GM18861 (cell line): Measurements from ENCODE around the gene LYPLAL1.
A peak's percentile ranks its signal among the peaks of the same experiment; 100 is the strongest.
"Not testable (repeated sequence)": the region's sequence is repeated elsewhere in the genome, so short reads cannot be mapped to it uniquely, and the experiment has no call there.

Experiments
- ATAC-seq: cut with Tn5 transposase; IDR thresholded peaks from one replicate; pipeline ENCODE4 v1.9.1; 2021; ENCODE audit not compliant: unreplicated experiment

The LYPLAL1 gene

GRCh38 chr1:219161371-219161770 lies 12.3 kb upstream of the LYPLAL1 start:
- ATAC-seq = no peak

GRCh38 chr1:219163401-219163954 lies 10.2 kb upstream of the LYPLAL1 start:
- no peak for ATAC-seq

- ATAC-seq = no peak
Measured at GRCh38 chr1:219171192-219171935, 2.3 kb upstream of the LYPLAL1 start.

GRCh38 chr1:219172821-219173220 lies 857 bp upstream of the LYPLAL1 start:
- ATAC-seq = no peak

GRCh38 chr1:219173434-219173757 lies 282 bp upstream of the LYPLAL1 start:
- ATAC-seq = peak; percentile 52

- ATAC-seq = peak; percentile 31
Measured at GRCh38 chr1:219174460-219175211, 958 bp downstream of the LYPLAL1 start.

- ATAC-seq = no peak
Measured at GRCh38 chr1:219175212-219175564, 1.5 kb downstream of the LYPLAL1 start.

GRCh38 chr1:219176168-219176567 lies 2.5 kb downstream of the LYPLAL1 start:
- no peak for ATAC-seq

- ATAC-seq = peak; percentile 32
Measured at GRCh38 chr1:219177363-219177762, 3.7 kb downstream of the LYPLAL1 start.

- no peak for ATAC-seq
Measured at GRCh38 chr1:219177940-219178339, 4.3 kb downstream of the LYPLAL1 start.

GRCh38 chr1:219179293-219179692 lies 5.6 kb downstream of the LYPLAL1 start:
- no peak for ATAC-seq

GRCh38 chr1:219184337-219184736 lies 10.7 kb downstream of the LYPLAL1 start:
- no peak for ATAC-seq

GRCh38 chr1:219185486-219186117 lies 11.9 kb downstream of the LYPLAL1 start:
- no peak for ATAC-seq

- ATAC-seq = peak; percentile 34
Measured at GRCh38 chr1:219188331-219188803, 14.7 kb downstream of the LYPLAL1 start.

GRCh38 chr1:219189021-219189824 lies 15.5 kb downstream of the LYPLAL1 start:
- ATAC-seq = peak; percentile 67

GRCh38 chr1:219189952-219190351 lies 16.3 kb downstream of the LYPLAL1 start:
- ATAC-seq = no peak

- no peak for ATAC-seq
Measured at GRCh38 chr1:219190605-219191004, 16.9 kb downstream of the LYPLAL1 start.

- not testable (repeated sequence) for ATAC-seq
Measured at GRCh38 chr1:219195833-219196232, 22.2 kb downstream of the LYPLAL1 start.

GRCh38 chr1:219201656-219202055 lies 28.0 kb downstream of the LYPLAL1 start:
- ATAC-seq = no peak

GRCh38 chr1:219202567-219202966 lies 28.9 kb downstream of the LYPLAL1 start:
- ATAC-seq = no peak

- ATAC-seq = no peak
Measured at GRCh38 chr1:219206350-219206749, 32.7 kb downstream of the LYPLAL1 start.
